Spleen (tissue), 11 donors: ENCODE data around the gene CNNM2. TPM values are rescaled to one million over a fixed set of nuclear protein-coding genes. Genes with fewer than 3 reads are reported as not detected.
A peak's percentile ranks its signal among the peaks of the same experiment; 100 is the strongest.

Source experiments
- DNase-seq: peaks from one replicate; pipeline ENCODE4 v3.0.0-alpha.2; 2020
- H3K27ac ChIP-seq, 8 donors: fragments of 200-600 bp; sonication (generic) in 7 of 8; 1 replicate in 4 of 8; 2 replicates in 4 of 8; pipeline versions ENCODE4 v1.5.0 to v1.8.0; 2016 to 2021; ENCODE audit warnings: inconsistent platforms in 4 of 8, mild to moderate bottlenecking in 4 of 8, moderate library complexity in 1 of 8
- H3K27me3 ChIP-seq, 7 donors: fragments of 200-600 bp; sonication (generic) in 6 of 7; replicated peaks in 1 of 7; 1 replicate in 4 of 7; 2 replicates in 3 of 7; pipeline versions ENCODE4 v1.5.0 to v1.8.0; 2016 to 2021; ENCODE audit warnings: inconsistent platforms in 3 of 7, mild to moderate bottlenecking in 1 of 7
- H3K36me3 ChIP-seq, 6 donors: fragments of 200-600 bp; sonication (generic) in 5 of 6; 1 replicate in 4 of 6; 2 replicates in 2 of 6; pipeline versions ENCODE4 v1.5.0 to v1.8.0; 2016 to 2021; ENCODE audit warnings: inconsistent platforms in 2 of 6
- H3K4me1 ChIP-seq, 6 donors: fragments of 200-600 bp; sonication (generic) in 5 of 6; 1 replicate in 3 of 6; 2 replicates in 3 of 6; pipeline versions ENCODE4 v1.5.0 to v1.8.0; 2016 to 2021; ENCODE audit warnings: inconsistent platforms in 3 of 6
- H3K4me3 ChIP-seq, 8 donors: fragments of 200-600 bp; sonication (generic) in 7 of 8; 1 replicate in 4 of 8; 2 replicates in 4 of 8; pipeline versions ENCODE4 v1.5.0 to v1.8.0; 2016 to 2021; ENCODE audit warnings: inconsistent platforms in 4 of 8, mild to moderate bottlenecking in 4 of 8, moderate library complexity in 2 of 8
- H3K9me3 ChIP-seq, 8 donors: fragments of 200-600 bp; sonication (generic) in 7 of 8; 1 replicate in 4 of 8; 2 replicates in 4 of 8; pipeline versions ENCODE4 v1.5.0 to v1.8.0; 2016 to 2021; ENCODE audit warnings: inconsistent platforms in 4 of 8
- CTCF ChIP-seq, 11 experiments: fragments of 200-600 bp in 7 of 11; fragments of 450-650 bp in 4 of 11; sonication (generic) in 4 of 11; IDR thresholded peaks in 8 of 11; conservative IDR thresholded peaks in 3 of 11; 1 replicate in 7 of 11; 2 replicates in 4 of 11; pipeline versions ENCODE4 v1.4.0 to v1.8.0; 2016 to 2021; ENCODE audit warnings: antibody characterized with exemption in 11 of 11, inconsistent platforms in 4 of 11, mild to moderate bottlenecking in 1 of 11
- POLR2A ChIP-seq, 3 donors: fragments of 450-650 bp; IDR thresholded peaks; one replicate each; pipeline ENCODE4 v1.5.1; 2017; ENCODE audit warnings: antibody characterized with exemption in 3 of 3, mild to moderate bottlenecking in 1 of 3
- POLR2AphosphoS5 ChIP-seq, 3 donors: sonication (generic); formaldehyde crosslinking; IDR thresholded peaks; one replicate each; pipeline ENCODE4 v1.5.1; 2017; ENCODE audit warnings: antibody characterized with exemption in 3 of 3
- WGBS, 5 donors: extraction: QIAGEN DNeasy Blood & Tissue Kit in 3 of 5; methylation state at CpG; one replicate each; pipeline versions ENCODE4 v1.1.5 to v1.1.7; 2013 to 2018; 5-methylcytosine and 5-hydroxymethylcytosine counted together
- intact Hi-C: fragments of 100-400 bp; cut with DNase I; formaldehyde crosslinking; loops from one replicate; pipeline ENCODE4 v1.15.0; 2023; ENCODE audit warnings: low total_unique reads
- polyA plus RNA-seq, 3 donors: library from polyadenylated mRNA; stranded (reverse); fragments of 200-250 nt; gene quantifications; one replicate each; pipeline ENCODE4 v1.2.1, GENCODE V29; 2013
- total RNA-seq, 7 donors: library from RNA; depleted of rRNA in 3 of 7; stranded (reverse); fragments of >200 nt in 3 of 7; fragmentation: NEBNext Ultra II Directional in 4 of 7; extraction: Animal tissue kit (Norgen Biotek cat#: 25700) in 4 of 7; gene quantifications; one replicate each; pipeline versions ENCODE4 v1.1.0 to v1.2.1, GENCODE V29; 2016 to 2021
- donor health status: healthy with polysubstance abuse.
- donor health status: DM: no; HTN: no; CAD: no; lungs with moderate emphysema.
- donor health status: DM: no; HTN: no; CAD: no.
- donor health status: Bipolar disorder and iron deficiency.
- donor health status: healthy.
- donor health status: DM: no; HTN: no; CAD: no.
- donor health status: DM: yes; HTN: yes; CAD: no.

The CNNM2 gene
- total and polyA plus RNA-seq, 10 donors: 0.65 to 9.9 (median 7.5) TPM

GRCh38 chr10:102918817-102919245 lies 737 bp downstream of the CNNM2 start:
- Histone ChIP-seq H3K27ac (peak overlapping the region; percentile 75 to 92 (median 88)), H3K9me3 (no peaks in the 10 kb centered on the region)

GRCh38 chr10:102919246-102919959 lies 1.3 kb downstream of the CNNM2 start:
- H3K36me3 ChIP-seq: no peaks in the 10 kb centered on the region
- peaks cover 0 to 15% (median 0%) of the 10 kb centered on the region in 7 donors for H3K27me3 ChIP-seq
- H3K9me3 ChIP-seq: no peaks in the 10 kb centered on the region
- WGBS, 5 donors: 40 to 48% (median 43%) methylated on average over 35 to 47 of the region's 47 CpGs
- intact Hi-C loops: loop anchor here (5.0 kb wide), 1 partner anchor 148 kb away; no protein-coding TSS in a partner anchor
- DNase-seq: peak; percentile 84
- peak in 1 of 3 donors; percentile 11 for TF ChIP-seq POLR2AphosphoS5 (IDR thresholded peaks at IDR 0.05)
- TF ChIP-seq POLR2A (IDR thresholded peaks at IDR 0.05): no peak
- H3K4me1 ChIP-seq: peaks cover 32 to 72% (median 57%) of the 10 kb centered on the region in 6 donors
- peak overlapping the region; percentile 93 to 100 (median 98) for H3K4me3 ChIP-seq
- peak overlapping the region in 2 of 8 donors; percentile 91 for H3K27ac ChIP-seq

More at GRCh38 chr10:102918817-102919245, 737 bp downstream of the CNNM2 start:
- WGBS, 5 donors: 1 to 2% (median 1%) methylated on average over 29 to 49 of the region's 49 CpGs
- Histone ChIP-seq H3K4me1 (peaks cover 32 to 66% (median 56%) of the 10 kb centered on the region in 6 donors), H3K4me3 (peak overlapping the region; percentile 93 to 100 (median 98)), H3K27me3 (peaks cover 0 to 15% (median 0%) of the 10 kb centered on the region in 7 donors), H3K36me3 (no peaks in the 10 kb centered on the region)
- intact Hi-C loops: loop anchor here (5.0 kb wide), 1 partner anchor 148 kb away; no protein-coding TSS in a partner anchor
- TF ChIP-seq POLR2A (IDR thresholded peaks at IDR 0.05) (no peak), POLR2AphosphoS5 (IDR thresholded peaks at IDR 0.05) (no peak), CTCF (IDR thresholded peaks at IDR 0.05 in 8 of 11, conservative IDR thresholded peaks at IDR 0.05 in 3 of 11) (no peak)
- DNase-seq: peak; percentile 87

GRCh38 chr10:102919992-102920739 lies 2.1 kb downstream of the CNNM2 start:
- 73 to 81% (median 75%) methylated on average over 9 of the region's 9 CpGs for WGBS, 5 donors
- Histone ChIP-seq H3K4me3 (peak overlapping the region in 7 of 8 donors; percentile 93 to 100 (median 98)), H3K9me3 (no peaks in the 10 kb centered on the region), H3K27me3 (peaks cover 0 to 15% (median 0%) of the 10 kb centered on the region in 7 donors), H3K36me3 (no peaks in the 10 kb centered on the region), H3K27ac (no peak overlapping the region), H3K4me1 (peaks cover 32 to 73% (median 57%) of the 10 kb centered on the region in 6 donors)
- no peak for TF ChIP-seq POLR2AphosphoS5 (IDR thresholded peaks at IDR 0.05)
- TF ChIP-seq CTCF (IDR thresholded peaks at IDR 0.05 in 8 of 11, conservative IDR thresholded peaks at IDR 0.05 in 3 of 11): no peak
- no peak for TF ChIP-seq POLR2A (IDR thresholded peaks at IDR 0.05)
- no peak for DNase-seq
- intact Hi-C loops: loop anchor here (5.0 kb wide), 1 partner anchor 147 kb away; no protein-coding TSS in a partner anchor

- H3K4me3 ChIP-seq: no peak overlapping the region
- H3K36me3 ChIP-seq: peaks cover 0 to 15% (median 0%) of the 10 kb centered on the region in 6 donors
- no peaks in the 10 kb centered on the region for H3K27me3 ChIP-seq
- no peaks in the 10 kb centered on the region for H3K9me3 ChIP-seq
- intact Hi-C loops: no loop called here
- TF ChIP-seq POLR2A (IDR thresholded peaks at IDR 0.05) (no peak), CTCF (IDR thresholded peaks at IDR 0.05 in 8 of 11, conservative IDR thresholded peaks at IDR 0.05 in 3 of 11) (no peak), POLR2AphosphoS5 (IDR thresholded peaks at IDR 0.05) (no peak)
- no peak for DNase-seq
- peaks cover 26 to 65% (median 49%) of the 10 kb centered on the region in 6 donors for H3K4me1 ChIP-seq
- no peak overlapping the region for H3K27ac ChIP-seq
Measured at GRCh38 chr10:102923601-102924000, 5.5 kb downstream of the CNNM2 start.
